Measurements from ENCODE around the gene STX16. TPM values are rescaled to one million over a fixed set of nuclear protein-coding genes. Genes with fewer than 3 reads are reported as not detected.

STX16 gene
- total RNA-seq, 6 experiments from 2014 or later, result 18.1 to 25.3 (median 22.2) TPM

GRCh38 chr20:58719258-58719657, 68.2 kb downstream of the STX16 start:
- DNase-seq (peak in 1 of 3 donors; percentile 39), ATAC-seq (no peak)
- no peak overlapping the region for H3K4me3 ChIP-seq
- H3K27ac ChIP-seq, result no peak overlapping the region
- H3K27me3 ChIP-seq, result no peaks in the 10 kb centered on the region
- no peaks in the 10 kb centered on the region for H3K4me1 ChIP-seq
- no peaks in the 10 kb centered on the region for H3K9me3 ChIP-seq
- no peaks in the 10 kb centered on the region for H3K36me3 ChIP-seq
- TF ChIP-seq POLR2A (IDR thresholded peaks at IDR 0.05) (no peak), CTCF (IDR thresholded peaks at IDR 0.05) (no peak)
- 65% methylated on average over 2 of the region's 7 CpGs for WGBS (ENCODE audit: insufficient coverage, low coverage, low lambda C conversion rate, missing lambda C conversion rate)
- intact Hi-C loops (cut with DNase I), result no loop called here

GRCh38 chr20:58719971-58720371, 68.9 kb downstream of the STX16 start:
- intact Hi-C loops (cut with DNase I), result no loop called here
- no peak for TF ChIP-seq POLR2A (IDR thresholded peaks at IDR 0.05)
- TF ChIP-seq CTCF (IDR thresholded peaks at IDR 0.05), result no peak
- ATAC-seq, result no peak
- no peaks in the 10 kb centered on the region for H3K36me3 ChIP-seq
- H3K27ac ChIP-seq, result no peak overlapping the region
- H3K4me3 ChIP-seq, result no peak overlapping the region
- WGBS (ENCODE audit: insufficient coverage, low coverage, low lambda C conversion rate, missing lambda C conversion rate), result no CpG with 5 or more reads among the region's 6 CpGs
- no peaks in the 10 kb centered on the region for H3K27me3 ChIP-seq
- H3K9me3 ChIP-seq, result no peaks in the 10 kb centered on the region
- H3K4me1 ChIP-seq, result no peaks in the 10 kb centered on the region
- peak in 1 of 3 donors; percentile 22 for DNase-seq

- no peak for ATAC-seq
- DNase-seq, result no peak
- Histone ChIP-seq H3K27me3 (no peaks in the 10 kb centered on the region), H3K27ac (no peak overlapping the region), H3K9me3 (no peaks in the 10 kb centered on the region), H3K36me3 (no peaks in the 10 kb centered on the region), H3K4me1 (no peaks in the 10 kb centered on the region), H3K4me3 (no peak overlapping the region)
- WGBS (ENCODE audit: insufficient coverage, low coverage, low lambda C conversion rate, missing lambda C conversion rate), result 83% methylated on average over 14 of the region's 14 CpGs
- no peak for TF ChIP-seq POLR2A (IDR thresholded peaks at IDR 0.05)
- no peak for TF ChIP-seq CTCF (IDR thresholded peaks at IDR 0.05)
- intact Hi-C loops (cut with DNase I), result no loop called here
These were observed 69.8 kb downstream of the STX16 start for GRCh38 chr20:58720890-58721289.

- TF ChIP-seq POLR2A (IDR thresholded peaks at IDR 0.05) (no peak), CTCF (IDR thresholded peaks at IDR 0.05) (no peak)
- Histone ChIP-seq H3K9me3 (no peaks in the 10 kb centered on the region), H3K27ac (no peak overlapping the region), H3K4me3 (no peak overlapping the region), H3K36me3 (no peaks in the 10 kb centered on the region), H3K27me3 (no peaks in the 10 kb centered on the region), H3K4me1 (no peaks in the 10 kb centered on the region)
- 42% methylated on average over 15 of the region's 22 CpGs for WGBS (ENCODE audit: insufficient coverage, low coverage, low lambda C conversion rate, missing lambda C conversion rate)
- DNase-seq, result peak; percentile 16 to 45 (median 43)
- ATAC-seq, result peak in 3 of 4 donors; percentile 24 to 47 (median 26)
- intact Hi-C loops (cut with DNase I), result no loop called here
These were observed 71.1 kb downstream of the STX16 start for GRCh38 chr20:58721951-58722778.
